ENCODE measurements around the gene UGT1A10. TPM values are rescaled to one million over a fixed set of nuclear protein-coding genes. Genes with fewer than 3 reads are reported as not detected.

The UGT1A10 gene
- total and polyA plus RNA-seq, 2 donors (not counting 1 experiment from before 2014, with no cell fraction given) = not detected

DNA sequence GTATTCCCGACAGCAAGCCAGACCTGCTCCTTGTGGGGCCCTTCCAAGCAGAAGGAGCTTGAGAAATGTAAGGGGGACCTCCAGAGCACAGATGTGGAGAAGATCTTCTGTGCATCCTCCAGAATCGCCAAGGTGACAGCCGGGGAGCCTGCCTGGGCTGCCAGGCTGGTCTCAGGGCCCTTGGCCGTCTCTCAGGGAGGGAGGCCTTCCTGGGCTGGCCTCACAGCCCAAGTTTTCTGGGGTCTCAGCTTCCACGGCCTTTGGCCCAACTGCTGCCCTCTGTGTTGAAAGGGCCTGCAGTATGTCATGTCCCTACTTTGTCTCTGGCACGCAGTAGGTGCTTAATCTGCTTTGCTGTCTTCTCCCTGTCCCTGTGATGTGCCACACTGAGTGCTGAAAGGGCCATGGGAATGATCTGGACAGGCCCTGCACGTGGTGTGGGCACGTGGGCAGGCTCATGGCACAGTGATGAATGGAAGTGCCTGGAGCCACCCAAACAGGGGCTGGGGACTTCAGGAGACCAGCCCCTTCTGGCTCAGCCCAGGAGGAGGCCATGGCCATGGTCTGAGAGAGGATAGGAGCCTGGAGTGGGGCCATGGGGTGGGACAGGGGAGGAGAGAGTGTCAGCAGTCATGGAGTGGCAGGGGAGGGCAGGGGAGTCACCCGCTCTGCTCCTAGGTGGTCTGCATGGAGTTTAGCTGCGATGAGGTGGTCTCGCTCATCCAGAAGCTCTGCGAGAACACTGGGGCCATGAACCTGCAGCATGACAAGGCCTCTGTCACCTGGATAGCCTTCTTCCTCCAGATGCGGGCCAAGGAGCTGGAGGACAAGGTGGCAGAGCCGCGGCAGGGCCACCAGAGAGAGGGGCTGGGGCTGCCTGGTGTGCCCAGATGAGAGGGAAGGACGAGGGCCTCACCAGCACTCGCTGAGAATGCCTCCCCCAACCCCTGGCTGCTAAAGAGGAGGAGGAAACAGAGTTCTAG lies 182.7 kb downstream of the UGT1A10 start:
- DNase-seq = no peak
- peaks cover 0 to 5% (median 0%) of the 10 kb centered on the region in 4 experiments for H3K27me3 ChIP-seq (replicated peaks in 1 of 4; ENCODE audit: control extremely low read depth in 1 of 4, control insufficient read depth in 3 of 4, insufficient read depth in 4 of 4, low read length in 3 of 4)

More for the DNA sequence above, 182.7 kb downstream of the UGT1A10 start:
- Mint-ChIP-seq H3K4me1 (no peaks in the 10 kb centered on the region), H3K27me3 (peaks cover 9% of the 10 kb centered on the region), H3K9me3 (ENCODE audit: insufficient read depth) (no peaks in the 10 kb centered on the region), H3K27ac (no peak overlapping the region), H3K4me3 (no peak overlapping the region)
- TF ChIP-seq EZH2 (IDR thresholded peaks at IDR 0.05; ENCODE audit: borderline replicate concordance, insufficient read depth, low read depth, low read length, poor library complexity, severe bottlenecking) = no peak
- TF ChIP-seq, protein P1, sequence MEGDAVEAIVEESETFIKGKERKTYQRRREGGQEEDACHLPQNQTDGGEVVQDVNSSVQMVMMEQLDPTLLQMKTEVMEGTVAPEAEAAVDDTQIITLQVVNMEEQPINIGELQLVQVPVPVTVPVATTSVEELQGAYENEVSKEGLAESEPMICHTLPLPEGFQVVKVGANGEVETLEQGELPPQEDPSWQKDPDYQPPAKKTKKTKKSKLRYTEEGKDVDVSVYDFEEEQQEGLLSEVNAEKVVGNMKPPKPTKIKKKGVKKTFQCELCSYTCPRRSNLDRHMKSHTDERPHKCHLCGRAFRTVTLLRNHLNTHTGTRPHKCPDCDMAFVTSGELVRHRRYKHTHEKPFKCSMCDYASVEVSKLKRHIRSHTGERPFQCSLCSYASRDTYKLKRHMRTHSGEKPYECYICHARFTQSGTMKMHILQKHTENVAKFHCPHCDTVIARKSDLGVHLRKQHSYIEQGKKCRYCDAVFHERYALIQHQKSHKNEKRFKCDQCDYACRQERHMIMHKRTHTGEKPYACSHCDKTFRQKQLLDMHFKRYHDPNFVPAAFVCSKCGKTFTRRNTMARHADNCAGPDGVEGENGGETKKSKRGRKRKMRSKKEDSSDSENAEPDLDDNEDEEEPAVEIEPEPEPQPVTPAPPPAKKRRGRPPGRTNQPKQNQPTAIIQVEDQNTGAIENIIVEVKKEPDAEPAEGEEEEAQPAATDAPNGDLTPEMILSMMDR (IDR thresholded peaks at IDR 0.05) = no peak
- intact Hi-C loops (cut with micrococcal nuclease) = no loop called here
- Histone ChIP-seq H3K79me2 (ENCODE audit: control insufficient read depth, insufficient read depth, low read length) (no peaks in the 10 kb centered on the region), H3K4me1 (ENCODE audit: control insufficient read depth in 2 of 2, insufficient read depth in 2 of 2, low read length in 2 of 2) (no peaks in the 10 kb centered on the region), H4K20me1 (ENCODE audit: control insufficient read depth, insufficient read depth, low read length, poor library complexity, severe bottlenecking) (no peaks in the 10 kb centered on the region), H3K9ac (ENCODE audit: low read length) (no peak overlapping the region), H3K27ac (ENCODE audit: low read length in 2 of 2) (no peak overlapping the region), H3K36me3 (replicated peaks in 1 of 2; ENCODE audit: control extremely low read depth in 1 of 2, control insufficient read depth in 1 of 2, extremely low read depth in 1 of 2, insufficient read depth in 2 of 2, low read length in 1 of 2) (no peaks in the 10 kb centered on the region), H2AFZ (ENCODE audit: insufficient read depth, low read depth, low read length, poor library complexity, severe bottlenecking) (no peak overlapping the region), H3K4me2 (replicated peaks; ENCODE audit: low read depth, low read length, poor library complexity, severe bottlenecking) (no peak overlapping the region), H3K9me3 (ENCODE audit: control extremely low read depth in 1 of 3, control insufficient read depth in 2 of 3, insufficient read depth in 1 of 3, low read length in 2 of 3) (peaks cover 0 to 6% (median 0%) of the 10 kb centered on the region in 3 donors), H3K4me3 (ENCODE audit: control extremely low read depth in 1 of 5, extremely low read depth in 1 of 5, insufficient read depth in 1 of 5, low read depth in 2 of 5, low read length in 4 of 5) (no peak overlapping the region)
- ChIA-PET CTCF (no interaction called here), POLR2A (no interaction called here)
- WGBS (ENCODE audit: insufficient coverage) = 74% methylated on average over 15 of the region's 17 CpGs
- no peak for ATAC-seq (ENCODE audit: low read depth)
